Breast epithelium (tissue), 4 donors: Measurements from ENCODE around the gene KMT5C. TPM values are rescaled to one million over a fixed set of nuclear protein-coding genes. Genes with fewer than 3 reads are reported as not detected.
A peak's percentile ranks its signal among the peaks of the same experiment; 100 is the strongest.

ENCODE experiments used
- DNase-seq, 2 donors: peaks; one replicate each; pipeline ENCODE4 v3.0.0-alpha.2; 2019; ENCODE audit warnings: low spot score in 2 of 2
- H3K27ac ChIP-seq, 2 donors: fragments of 200-600 bp; sonication (generic) in 1 of 2; one replicate each; pipeline ENCODE4 v1.5.1; 2016 to 2019; ENCODE audit warnings: mild to moderate bottlenecking in 1 of 2
- H3K27me3 ChIP-seq, 2 donors: fragments of 200-600 bp; sonication (generic) in 1 of 2; one replicate each; pipeline versions ENCODE4 v1.5.1 to v1.6.0; 2017 to 2019; ENCODE audit warnings: control low read depth in 1 of 2, mild to moderate bottlenecking in 1 of 2
- H3K36me3 ChIP-seq: fragments of 200-600 bp; one replicate; pipeline ENCODE4 v1.5.1; 2019
- H3K4me1 ChIP-seq, 2 donors: fragments of 200-600 bp; sonication (generic); one replicate each; pipeline ENCODE4 v1.5.1; 2016 to 2019; ENCODE audit warnings: control low read depth in 1 of 2
- H3K4me3 ChIP-seq, 3 donors: fragments of 200-600 bp; sonication (generic); 1 replicate in 2 of 3; 2 replicates in 1 of 3; pipeline ENCODE4 v1.5.1; 2016 to 2019; ENCODE audit warnings: mild to moderate bottlenecking in 3 of 3, moderate library complexity in 2 of 3
- H3K9me3 ChIP-seq, 2 donors: fragments of 200-600 bp; sonication (generic) in 1 of 2; one replicate each; pipeline ENCODE4 v1.5.1; 2016 to 2019; ENCODE audit warnings: control low read depth in 1 of 2
- CTCF ChIP-seq, 3 donors: fragments of 450-650 bp; IDR thresholded peaks; one replicate each; pipeline ENCODE4 v1.5.1; 2016 to 2017; ENCODE audit warnings: antibody characterized with exemption in 3 of 3, mild to moderate bottlenecking in 3 of 3, moderate library complexity in 3 of 3
- POLR2A ChIP-seq: fragments of 450-650 bp; IDR thresholded peaks from one replicate; pipeline ENCODE4 v1.6.1; 2016; ENCODE audit warnings: antibody characterized with exemption, mild to moderate bottlenecking, moderate library complexity
- POLR2AphosphoS5 ChIP-seq, 3 donors: sonication (generic); formaldehyde crosslinking; IDR thresholded peaks; one replicate each; pipeline ENCODE4 v1.6.1; 2017; ENCODE audit warnings: antibody characterized with exemption in 3 of 3
- intact Hi-C: fragments of 100-400 bp; cut with DNase I; formaldehyde crosslinking; loops from one replicate; pipeline ENCODE4 v1.15.1; 2023; ENCODE audit warnings: low total_unique reads
- total RNA-seq, 3 donors: library from RNA; depleted of rRNA; stranded (reverse); fragments of >200 nt; gene quantifications; one replicate each; pipeline ENCODE4 v1.1.0, GENCODE V29; 2016

KMT5C gene
- total RNA-seq, 3 donors from 2014 or later = 6.1 to 20.8 (median 18.4) TPM

GRCh38 chr19:55355213-55355821 lies 15.6 kb downstream of the KMT5C start:
- Histone ChIP-seq H3K4me3 (no peak overlapping the region), H3K4me1 (peaks cover 0 to 4% of the 10 kb centered on the region in 2 donors), H3K27me3 (peaks cover 11 to 32% of the 10 kb centered on the region in 2 donors), H3K9me3 (no peaks in the 10 kb centered on the region), H3K27ac (peak overlapping the region in 1 of 2 donors; percentile 6), H3K36me3 (no peaks in the 10 kb centered on the region)
- intact Hi-C loops = no loop called here
- no peak for DNase-seq
- TF ChIP-seq POLR2A (no peak), POLR2AphosphoS5 (IDR thresholded peaks at IDR 0.05) (no peak)

GRCh38 chr19:55358493-55358892 lies 18.8 kb downstream of the KMT5C start:
- no peak for TF ChIP-seq POLR2AphosphoS5 (IDR thresholded peaks at IDR 0.05)
- TF ChIP-seq POLR2A = no peak
- no peak for TF ChIP-seq CTCF (IDR thresholded peaks at IDR 0.05)
- no peaks in the 10 kb centered on the region for H3K9me3 ChIP-seq
- H3K4me1 ChIP-seq = peaks cover 0 to 4% of the 10 kb centered on the region in 2 donors
- H3K36me3 ChIP-seq = no peaks in the 10 kb centered on the region
- no peak overlapping the region for H3K27ac ChIP-seq
- peaks cover 0 to 9% of the 10 kb centered on the region in 2 donors for H3K27me3 ChIP-seq
- intact Hi-C loops = no loop called here
- DNase-seq = no peak
- H3K4me3 ChIP-seq = no peak overlapping the region

- H3K9me3 ChIP-seq = no peaks in the 10 kb centered on the region
- H3K36me3 ChIP-seq = no peaks in the 10 kb centered on the region
- intact Hi-C loops = no loop called here
- no peak overlapping the region for H3K27ac ChIP-seq
- H3K4me3 ChIP-seq = no peak overlapping the region
- H3K27me3 ChIP-seq = peaks cover 0 to 4% of the 10 kb centered on the region in 2 donors
- TF ChIP-seq POLR2A (no peak), POLR2AphosphoS5 (IDR thresholded peaks at IDR 0.05) (no peak), CTCF (IDR thresholded peaks at IDR 0.05) (no peak)
- peaks cover 0 to 3% of the 10 kb centered on the region in 2 donors for H3K4me1 ChIP-seq
- DNase-seq = no peak
Observed at GRCh38 chr19:55358943-55359908, 19.6 kb downstream of the KMT5C start.

- Histone ChIP-seq H3K36me3 (no peaks in the 10 kb centered on the region), H3K4me3 (no peak overlapping the region), H3K9me3 (no peaks in the 10 kb centered on the region), H3K27me3 (no peaks in the 10 kb centered on the region), H3K27ac (no peak overlapping the region), H3K4me1 (no peaks in the 10 kb centered on the region)
- intact Hi-C loops = no loop called here
- TF ChIP-seq POLR2A (no peak), CTCF (IDR thresholded peaks at IDR 0.05) (no peak), POLR2AphosphoS5 (IDR thresholded peaks at IDR 0.05) (no peak)
- no peak for DNase-seq
Observed at GRCh38 chr19:55360902-55361301, 21.2 kb downstream of the KMT5C start.

- TF ChIP-seq POLR2A (no peak), CTCF (IDR thresholded peaks at IDR 0.05) (no peak), POLR2AphosphoS5 (IDR thresholded peaks at IDR 0.05) (no peak)
- Histone ChIP-seq H3K9me3 (no peaks in the 10 kb centered on the region), H3K27ac (no peak overlapping the region), H3K36me3 (no peaks in the 10 kb centered on the region), H3K4me1 (no peaks in the 10 kb centered on the region), H3K27me3 (no peaks in the 10 kb centered on the region), H3K4me3 (no peak overlapping the region)
- intact Hi-C loops = no loop called here
- no peak for DNase-seq
Observed at GRCh38 chr19:55362174-55362989, 22.7 kb downstream of the KMT5C start.
